ENCODE results near the gene GALP.

DNA sequence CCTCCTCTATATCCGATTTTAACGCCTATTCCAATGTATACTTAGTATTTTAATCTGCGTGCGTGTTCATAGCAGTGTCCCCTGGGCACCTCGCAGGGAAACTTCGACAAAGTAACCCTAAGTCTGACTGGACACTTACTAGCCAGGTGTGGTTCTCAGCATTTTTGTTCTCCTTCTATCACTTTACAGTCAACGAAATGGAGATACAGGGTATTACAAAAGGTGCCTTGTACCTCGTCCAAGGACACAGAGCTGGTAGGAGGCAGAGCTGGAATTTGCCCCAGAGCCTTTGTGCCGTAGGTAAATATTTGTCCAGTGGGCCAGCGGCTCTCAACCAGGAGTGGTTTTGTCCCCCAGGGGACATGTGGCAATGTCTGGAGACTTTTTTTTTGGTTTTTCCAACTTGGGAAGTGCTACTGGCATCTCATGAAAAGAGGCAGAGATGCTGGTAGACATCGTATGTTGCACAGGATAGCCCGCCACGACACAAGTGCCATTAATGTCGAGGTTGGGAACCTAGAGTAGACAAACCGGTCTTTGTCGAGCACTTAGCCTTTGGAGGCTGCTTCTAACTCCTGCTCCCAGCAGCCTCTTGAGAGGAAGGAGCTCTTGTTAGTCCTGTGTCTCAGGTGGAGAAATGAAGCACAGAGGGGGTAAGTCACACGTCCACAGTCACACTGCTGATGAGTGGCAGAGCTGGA lies 33.6 kb upstream of the GALP start:
- no peak for TF ChIP-seq EZH2 (IDR thresholded peaks at IDR 0.05; ENCODE audit: low read depth)
- TF ChIP-seq, protein P1, sequence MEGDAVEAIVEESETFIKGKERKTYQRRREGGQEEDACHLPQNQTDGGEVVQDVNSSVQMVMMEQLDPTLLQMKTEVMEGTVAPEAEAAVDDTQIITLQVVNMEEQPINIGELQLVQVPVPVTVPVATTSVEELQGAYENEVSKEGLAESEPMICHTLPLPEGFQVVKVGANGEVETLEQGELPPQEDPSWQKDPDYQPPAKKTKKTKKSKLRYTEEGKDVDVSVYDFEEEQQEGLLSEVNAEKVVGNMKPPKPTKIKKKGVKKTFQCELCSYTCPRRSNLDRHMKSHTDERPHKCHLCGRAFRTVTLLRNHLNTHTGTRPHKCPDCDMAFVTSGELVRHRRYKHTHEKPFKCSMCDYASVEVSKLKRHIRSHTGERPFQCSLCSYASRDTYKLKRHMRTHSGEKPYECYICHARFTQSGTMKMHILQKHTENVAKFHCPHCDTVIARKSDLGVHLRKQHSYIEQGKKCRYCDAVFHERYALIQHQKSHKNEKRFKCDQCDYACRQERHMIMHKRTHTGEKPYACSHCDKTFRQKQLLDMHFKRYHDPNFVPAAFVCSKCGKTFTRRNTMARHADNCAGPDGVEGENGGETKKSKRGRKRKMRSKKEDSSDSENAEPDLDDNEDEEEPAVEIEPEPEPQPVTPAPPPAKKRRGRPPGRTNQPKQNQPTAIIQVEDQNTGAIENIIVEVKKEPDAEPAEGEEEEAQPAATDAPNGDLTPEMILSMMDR (conservative IDR thresholded peaks at IDR 0.05), result no peak

Measured in PC-9 (cell line).